Medulla oblongata (tissue), 1 donor: Measurements from ENCODE around the gene RYR3.

Experiments used
- DNase-seq: peaks from one replicate; pipeline ENCODE4 v3.0.0-alpha.2; 2015; ENCODE audit errors: extremely low spot score

RYR3 gene

GRCh38 chr15:33644304-33644703 lies 333.5 kb downstream of the RYR3 start:
- DNase-seq, result no peak

GRCh38 chr15:33646744-33647143 lies 336.0 kb downstream of the RYR3 start:
- no peak for DNase-seq

DNA sequence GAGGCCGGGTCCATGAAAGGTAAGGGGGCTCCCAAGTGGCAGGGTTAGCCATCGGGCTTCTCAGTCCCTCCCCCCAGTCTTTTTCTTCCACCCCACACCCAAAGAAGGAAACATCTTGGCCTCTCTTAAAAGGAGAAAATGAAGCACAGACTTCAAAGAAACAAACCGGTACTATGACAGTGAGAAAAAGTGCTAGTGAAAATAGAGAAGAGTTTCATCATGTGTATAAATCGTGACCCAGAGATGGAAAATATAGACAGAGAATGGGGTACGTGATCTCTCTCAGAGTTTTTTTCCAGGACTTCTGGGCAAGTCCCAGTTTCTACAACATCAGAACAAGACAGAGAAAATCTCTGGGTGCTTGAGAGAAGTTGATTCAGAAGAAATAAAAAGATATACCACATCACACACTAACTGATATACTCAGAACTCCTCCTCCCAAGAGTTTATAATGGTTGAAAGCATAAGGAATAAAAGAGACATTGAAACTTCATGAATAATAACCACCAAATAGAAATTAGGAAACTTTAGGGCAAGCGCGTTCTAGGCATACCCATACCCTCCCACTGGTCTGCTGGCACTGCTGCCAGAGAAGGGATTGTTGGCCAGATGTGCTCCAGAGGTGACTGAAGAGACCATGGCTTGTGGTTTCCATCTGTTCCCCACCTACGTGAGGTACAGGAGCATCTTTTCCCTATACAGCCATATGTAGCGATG lies 338.6 kb downstream of the RYR3 start:
- no peak for DNase-seq

DNA sequence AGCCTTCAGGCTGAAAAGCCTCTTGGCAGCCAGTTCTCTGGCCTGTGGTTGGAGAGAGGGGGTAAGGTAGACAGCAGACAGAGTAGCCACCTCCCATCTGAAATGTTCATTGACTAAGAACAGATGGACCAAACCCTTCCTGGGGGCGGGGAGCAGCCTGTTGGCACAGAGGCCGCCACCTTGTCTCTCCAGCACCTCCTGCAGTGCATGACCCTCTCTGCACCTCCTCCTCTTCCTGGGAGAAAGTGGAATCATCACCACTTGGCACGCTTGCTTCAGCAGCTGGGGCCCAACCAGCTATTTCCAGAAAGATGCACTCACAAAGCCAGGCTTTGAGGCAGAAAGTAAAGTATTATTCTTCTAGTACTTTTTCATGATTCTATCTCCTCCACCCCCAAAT lies 344.1 kb downstream of the RYR3 start:
- DNase-seq, result peak; percentile 17

- DNase-seq, result no peak
Measured at GRCh38 chr15:33655488-33655887, 344.7 kb downstream of the RYR3 start.

GRCh38 chr15:33656168-33656567 lies 345.4 kb downstream of the RYR3 start:
- DNase-seq, result no peak

DNA sequence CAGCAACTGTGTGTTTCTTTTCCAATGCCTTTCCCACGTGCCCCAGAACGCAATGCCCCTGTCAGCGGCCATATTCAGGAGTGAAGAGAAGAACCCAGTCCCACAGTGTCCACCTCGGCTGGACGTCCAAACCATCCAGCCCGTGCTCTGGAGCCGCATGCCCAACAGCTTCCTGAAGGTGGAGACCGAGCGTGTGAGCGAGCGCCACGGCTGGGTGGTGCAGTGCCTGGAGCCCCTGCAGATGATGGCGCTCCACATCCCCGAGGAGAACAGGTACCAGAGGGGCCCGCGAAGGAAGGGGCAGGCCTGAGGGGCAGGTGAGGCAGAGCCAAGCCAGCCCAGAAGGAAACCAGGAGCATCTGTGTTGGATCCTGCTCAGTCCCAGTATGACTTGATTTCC lies 349.4 kb downstream of the RYR3 start:
- no peak for DNase-seq

- no peak for DNase-seq
Measured at GRCh38 chr15:33662014-33662413, 351.2 kb downstream of the RYR3 start.

DNA sequence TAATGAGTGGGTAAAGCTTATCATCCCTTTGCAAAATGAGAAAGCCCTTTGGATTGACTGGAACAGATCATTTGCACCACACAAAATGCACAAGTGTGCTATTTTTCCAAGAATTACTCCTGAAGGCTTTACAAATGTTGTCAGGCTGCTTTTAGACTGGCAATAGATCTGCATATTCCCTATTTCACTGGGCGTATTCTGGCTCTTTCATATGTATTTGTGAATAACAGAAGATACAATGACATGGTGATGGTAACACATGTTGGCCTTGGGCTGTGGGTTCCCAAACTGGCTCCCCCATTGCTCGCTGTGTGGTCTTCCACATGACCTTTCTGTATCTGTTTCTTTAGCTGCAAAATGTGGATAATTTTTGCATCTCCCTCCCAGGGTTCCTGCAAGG lies 354.2 kb downstream of the RYR3 start:
- DNase-seq, result no peak

DNA sequence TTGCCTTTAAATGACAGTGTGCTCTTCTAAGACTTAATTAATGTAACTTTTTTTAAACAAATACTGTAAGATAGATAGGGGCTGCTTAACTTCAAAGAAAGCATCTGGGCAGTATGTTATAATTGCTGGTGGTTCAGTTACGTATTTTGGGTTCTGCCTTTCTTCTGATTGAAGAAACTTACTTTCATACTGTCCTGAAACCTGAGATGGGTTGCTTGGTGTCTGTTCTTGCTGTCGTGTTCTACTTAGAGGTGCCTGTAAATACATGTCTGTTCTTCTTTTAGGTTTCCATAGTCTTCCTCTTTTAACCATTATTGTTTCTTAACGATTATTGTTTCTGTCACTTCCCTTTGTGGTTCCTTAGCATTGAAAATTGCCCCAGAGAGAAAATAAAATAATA lies 359.8 kb downstream of the RYR3 start:
- no peak for DNase-seq

DNA sequence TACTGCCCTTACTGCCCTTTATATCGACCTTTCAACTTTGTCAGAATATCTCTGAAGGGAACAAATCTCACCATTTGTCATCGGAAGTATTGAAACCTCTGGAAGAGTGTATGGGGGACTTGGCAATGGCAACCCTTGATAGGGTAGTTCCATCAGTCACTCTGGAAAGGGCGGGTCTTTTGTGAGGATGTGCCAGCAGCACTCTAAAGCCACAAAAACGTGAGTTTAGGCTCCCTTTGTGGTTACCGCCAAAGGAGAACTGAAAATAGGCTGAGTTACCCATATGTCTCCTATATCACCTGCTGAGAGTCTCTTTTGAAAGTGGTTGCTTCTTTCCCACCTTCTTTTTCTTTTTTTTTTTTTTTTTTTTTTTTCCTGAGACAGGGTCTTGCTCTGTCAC lies 360.7 kb downstream of the RYR3 start:
- no peak for DNase-seq

- peak; percentile 37 for DNase-seq
Measured at GRCh38 chr15:33675246-33675645, 364.5 kb downstream of the RYR3 start.

GRCh38 chr15:33677238-33677830 lies 366.6 kb downstream of the RYR3 start:
- no peak for DNase-seq

- no peak for DNase-seq
Measured at GRCh38 chr15:33678176-33678575, 367.4 kb downstream of the RYR3 start.

GRCh38 chr15:33678602-33679001 lies 367.8 kb downstream of the RYR3 start:
- DNase-seq, result no peak

GRCh38 chr15:33679061-33679460 lies 368.3 kb downstream of the RYR3 start:
- DNase-seq, result no peak

GRCh38 chr15:33680336-33680735 lies 369.6 kb downstream of the RYR3 start:
- DNase-seq, result no peak

DNA sequence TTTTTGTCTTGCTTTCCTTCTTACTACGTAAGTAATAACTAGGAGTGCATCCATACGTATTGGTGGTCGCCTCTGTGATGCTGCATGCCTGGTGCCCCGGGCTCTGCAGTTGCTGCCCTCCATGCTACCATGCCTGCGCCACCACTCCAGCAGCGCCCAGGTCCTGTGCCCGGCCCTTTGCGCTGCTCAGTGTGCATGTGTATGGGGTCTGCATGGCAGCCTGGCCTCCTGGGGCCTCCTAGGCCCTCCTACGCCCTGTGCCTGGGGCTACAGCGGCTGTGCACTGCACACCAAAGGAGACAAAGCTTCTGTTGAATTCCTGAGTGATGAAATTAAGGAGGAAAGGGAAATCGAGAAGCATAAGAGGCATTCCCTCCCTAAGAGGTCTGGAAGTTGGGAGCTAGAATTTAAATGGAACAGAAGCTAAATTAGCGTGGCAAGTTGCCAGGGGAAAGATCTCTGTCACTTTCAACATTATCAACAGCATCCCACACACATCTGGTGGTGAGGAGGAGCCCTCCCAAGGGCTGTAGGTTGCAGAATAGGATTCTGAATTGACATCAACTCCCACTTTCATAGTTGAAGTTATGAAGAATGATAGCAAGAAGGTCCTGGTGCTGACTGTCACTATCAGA lies 382.5 kb downstream of the RYR3 start:
- no peak for DNase-seq

- DNase-seq, result no peak
Measured at GRCh38 chr15:33698126-33698525, 387.4 kb downstream of the RYR3 start.

DNA sequence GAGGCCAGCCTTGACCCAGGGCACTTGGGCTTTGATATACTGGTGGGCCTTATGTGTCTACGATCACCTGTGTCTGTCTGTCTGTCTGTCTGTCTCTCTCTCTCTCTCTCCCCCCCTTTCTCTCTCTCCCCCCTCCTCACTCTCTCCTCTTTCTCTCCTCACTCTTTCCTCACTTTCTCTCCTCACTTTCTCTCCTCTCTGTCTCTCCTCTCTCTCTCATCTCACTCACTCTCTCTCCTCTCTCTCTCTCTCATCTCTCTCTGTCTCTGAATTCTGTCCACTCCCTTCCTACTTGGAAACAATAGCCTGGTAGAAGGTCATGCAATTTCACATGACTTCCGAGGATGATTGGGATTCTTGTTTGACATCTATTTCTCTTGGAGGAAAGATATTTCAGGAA lies 388.4 kb downstream of the RYR3 start:
- DNase-seq, result no peak

DNA sequence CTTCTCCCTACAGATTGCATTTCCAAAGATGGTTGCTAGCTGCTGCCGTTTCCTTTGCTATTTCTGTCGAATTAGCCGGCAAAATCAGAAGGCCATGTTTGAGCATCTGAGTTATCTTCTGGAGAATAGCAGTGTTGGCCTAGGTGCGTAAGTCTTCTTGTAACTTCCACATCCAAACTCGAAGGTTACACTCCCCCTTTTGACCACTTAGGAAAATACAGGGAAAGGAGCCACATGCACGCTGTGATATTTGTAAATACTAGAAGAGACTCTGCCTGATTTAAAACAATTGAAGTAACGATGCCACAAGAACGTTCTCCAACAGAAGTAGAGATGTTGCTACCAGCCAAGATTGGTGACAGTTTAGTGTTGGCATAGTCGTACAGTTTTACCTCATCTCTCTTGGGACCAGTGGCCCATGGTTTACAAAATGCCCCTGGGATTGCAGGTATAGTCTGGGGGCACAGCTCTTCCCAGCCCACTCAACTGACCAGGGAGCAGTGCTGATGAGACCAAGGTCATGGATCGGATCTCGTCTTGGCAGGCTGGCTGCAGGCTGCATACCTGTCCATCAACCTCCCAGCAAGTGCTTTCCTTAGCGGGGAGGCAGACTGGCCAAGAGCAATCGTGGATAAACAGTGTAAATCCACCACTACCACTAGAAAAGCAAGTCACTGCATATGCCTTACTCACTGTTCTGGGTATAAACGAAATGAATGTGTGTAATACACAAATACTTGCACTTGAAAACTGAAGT lies 389.1 kb downstream of the RYR3 start:
- DNase-seq, result no peak

GRCh38 chr15:33700695-33701303 lies 390.0 kb downstream of the RYR3 start:
- peak; percentile 87 for DNase-seq
